Body of pancreas (tissue), 4 donors: ENCODE measurements around the gene SUSD4.

Experiments
- CTCF ChIP-seq, 7 experiments: fragments of 450-650 bp in 4 of 7; fragments of 200-600 bp in 3 of 7; sonication (generic) in 3 of 7; IDR thresholded peaks; one replicate each; pipeline ENCODE4 v1.5.1; 2016 to 2019; ENCODE audit warnings: antibody characterized with exemption in 7 of 7
- POLR2A ChIP-seq, 3 donors: fragments of 450-650 bp; IDR thresholded peaks; one replicate each; pipeline ENCODE4 v1.6.1; 2016; ENCODE audit warnings: antibody characterized with exemption in 3 of 3, mild to moderate bottlenecking in 2 of 3

GRCh38 chr1:223340637-223341036 lies 23.3 kb downstream of the SUSD4 start:
- TF ChIP-seq POLR2A (IDR thresholded peaks at IDR 0.05), result no peak
- TF ChIP-seq CTCF (IDR thresholded peaks at IDR 0.05), result no peak
